OCI-LY7 (cell line): ENCODE data around the gene LRRC8C. TPM values are rescaled to one million over a fixed set of nuclear protein-coding genes. Genes with fewer than 3 reads are reported as not detected.

Experiments used
- BruUV-seq: library from RNA; stranded (reverse); fragments of 400-500 nt; replicated peaks from 2 replicates; lab custom pipeline; 2021; lab: Mats Ljungman, UMichigan
- CTCF ChIA-PET: fragments of 300-600 bp; sonication (Branson Sonifier 250); formaldehyde crosslinking; loops from one replicate; lab custom pipeline; 2022; ENCODE audit warnings: antibody characterized with exemption; ENCODE audit not compliant: unreplicated experiment; lab: Charles Lee
- POLR2A ChIA-PET: fragments of 300-600 bp; sonication (Branson Sonifier 250); formaldehyde crosslinking; loops from one replicate; lab custom pipeline; 2022; ENCODE audit warnings: antibody characterized with exemption; lab: Charles Lee
- DNase-seq: peaks from one replicate; pipeline ENCODE4 v3.0.0-alpha.2; 2015; ENCODE audit warnings: low spot score
- H2AFZ ChIP-seq: fragments of 200-600 bp; sonication (generic), shearing (Covaris generic); 2 replicates; pipeline ENCODE4 v1.6.1; 2014; ENCODE audit warnings: mild to moderate bottlenecking, antibody characterized with exemption, low read length, moderate library complexity
- H3K27ac ChIP-seq: fragments of 200-600 bp; sonication (generic); 2 replicates; pipeline ENCODE4 v1.5.1; 2014; ENCODE audit warnings: mixed run types, low read depth, mild to moderate bottlenecking, moderate library complexity, low read length, inconsistent platforms; ENCODE audit not compliant: poor library complexity, severe bottlenecking
- H3K36me3 ChIP-seq: fragments of 200-600 bp; sonication (generic); 2 replicates; pipeline ENCODE4 v1.6.1; 2014; ENCODE audit warnings: mild to moderate bottlenecking, antibody characterized with exemption, low read length, moderate library complexity, mixed read lengths; ENCODE audit not compliant: insufficient read depth
- H3K4me1 ChIP-seq: fragments of 200-600 bp; sonication (generic); 2 replicates; pipeline ENCODE4 v1.5.1; 2014; ENCODE audit warnings: mild to moderate bottlenecking, low read length; ENCODE audit not compliant: insufficient read depth, poor library complexity, severe bottlenecking
- H3K4me2 ChIP-seq: fragments of 200-600 bp; sonication (generic); 2 replicates; pipeline ENCODE4 v1.6.1; 2014; ENCODE audit warnings: mild to moderate bottlenecking, low read length
- H3K4me3 ChIP-seq: fragments of 200-600 bp; sonication (generic); 2 replicates; pipeline ENCODE4 v1.5.1; 2014; ENCODE audit warnings: mild to moderate bottlenecking, low read depth, low read length; ENCODE audit not compliant: poor library complexity, severe bottlenecking
- H3K79me2 ChIP-seq: fragments of 200-600 bp; sonication (generic); 2 replicates; pipeline ENCODE4 v1.6.1; 2016; ENCODE audit warnings: low read depth, mild to moderate bottlenecking, low read length, moderate library complexity, mixed read lengths; ENCODE audit not compliant: insufficient read depth
- H3K9me2 ChIP-seq: fragments of 200-600 bp; sonication (generic); 2 replicates; pipeline ENCODE4 v1.6.1; 2016; ENCODE audit warnings: mild to moderate bottlenecking, low read length, mixed read lengths; ENCODE audit not compliant: insufficient read depth
- H3K9me3 ChIP-seq: fragments of 200-600 bp; sonication (generic); 2 replicates; pipeline ENCODE4 v1.6.1; 2014; ENCODE audit warnings: mild to moderate bottlenecking, mixed run types, low read length, mixed read lengths
- H4K20me1 ChIP-seq: fragments of 200-600 bp; sonication (generic); 2 replicates; pipeline ENCODE4 v1.6.1; 2014; ENCODE audit warnings: mild to moderate bottlenecking, antibody characterized with exemption, low read length, moderate library complexity, mixed read lengths; ENCODE audit not compliant: insufficient read depth
- EZH2phosphoT487 ChIP-seq: fragments of 200-600 bp; sonication (generic); IDR thresholded peaks from 2 replicates; pipeline ENCODE4 v1.6.1; 2018; ENCODE audit warnings: low read depth, borderline replicate concordance, mild to moderate bottlenecking, mixed run types, antibody characterized with exemption, low read length, moderate library complexity, mixed read lengths
- intact Hi-C: fragments of 100-400 bp; cut with micrococcal nuclease; formaldehyde crosslinking; loops from one replicate; pipeline ENCODE4 v1.10.0; 2022; ENCODE audit not compliant: unreplicated experiment
- total RNA-seq, 2 experiments: library from RNA; depleted of rRNA in 1 of 2; stranded (reverse); fragments of >200 nt in 1 of 2; shearing (Covaris generic) in 1 of 2; gene quantifications; 2 replicates each; pipeline ENCODE4 v1.2.3, GENCODE V29; 2014 to 2022
- TF ChIP-seq, protein P1 (sequence below): fragments of 200-600 bp; sonication (generic); conservative IDR thresholded peaks from 2 replicates; pipeline ENCODE4 v1.5.1; 2014; ENCODE audit warnings: mild to moderate bottlenecking, antibody characterized with exemption, low read length, moderate library complexity, mixed read lengths

LRRC8C gene
- total RNA-seq, 2 experiments from 2014 or later = 6.0 to 9.0 TPM

DNA sequence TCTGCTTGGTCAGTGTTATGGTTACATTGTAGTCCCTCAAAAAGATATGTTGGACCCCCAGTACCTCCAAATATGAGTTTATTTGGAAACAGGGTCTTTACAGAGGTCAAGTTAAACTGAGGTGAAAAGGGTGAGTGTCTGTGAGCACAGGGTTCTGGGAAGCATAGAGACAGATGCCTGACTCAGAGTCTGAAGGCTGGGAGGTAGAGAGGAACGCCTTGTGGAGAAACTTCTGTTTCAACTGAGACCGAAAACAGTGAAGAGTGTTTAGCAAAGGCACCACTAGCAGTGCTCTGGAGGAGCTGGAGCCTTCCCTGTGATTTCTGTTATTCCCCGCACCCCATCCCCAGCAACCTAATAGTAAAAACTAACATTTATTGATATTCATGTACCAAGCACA lies 122.7 kb downstream of the LRRC8C start:
- DNase-seq = no peak
- ChIA-PET POLR2A (interaction anchor here (1.9 kb wide), 1 partner anchor 37 kb away, joined by 4 read pairs; no protein-coding TSS in a partner anchor), CTCF (no interaction called here)
- Histone ChIP-seq H3K79me2 (no peaks in the 10 kb centered on the region), H4K20me1 (no peaks in the 10 kb centered on the region), H3K27ac (no peak overlapping the region), H3K4me3 (no peak overlapping the region), H3K4me2 (no peak overlapping the region), H3K36me3 (no peaks in the 10 kb centered on the region), H3K9me2 (no peaks in the 10 kb centered on the region), H3K4me1 (peaks cover 16% of the 10 kb centered on the region), H3K9me3 (no peaks in the 10 kb centered on the region), H2AFZ (no peak overlapping the region)
- BruUV-seq = no TSS peak
- no peak for TF ChIP-seq EZH2phosphoT487
- TF ChIP-seq, protein P1, sequence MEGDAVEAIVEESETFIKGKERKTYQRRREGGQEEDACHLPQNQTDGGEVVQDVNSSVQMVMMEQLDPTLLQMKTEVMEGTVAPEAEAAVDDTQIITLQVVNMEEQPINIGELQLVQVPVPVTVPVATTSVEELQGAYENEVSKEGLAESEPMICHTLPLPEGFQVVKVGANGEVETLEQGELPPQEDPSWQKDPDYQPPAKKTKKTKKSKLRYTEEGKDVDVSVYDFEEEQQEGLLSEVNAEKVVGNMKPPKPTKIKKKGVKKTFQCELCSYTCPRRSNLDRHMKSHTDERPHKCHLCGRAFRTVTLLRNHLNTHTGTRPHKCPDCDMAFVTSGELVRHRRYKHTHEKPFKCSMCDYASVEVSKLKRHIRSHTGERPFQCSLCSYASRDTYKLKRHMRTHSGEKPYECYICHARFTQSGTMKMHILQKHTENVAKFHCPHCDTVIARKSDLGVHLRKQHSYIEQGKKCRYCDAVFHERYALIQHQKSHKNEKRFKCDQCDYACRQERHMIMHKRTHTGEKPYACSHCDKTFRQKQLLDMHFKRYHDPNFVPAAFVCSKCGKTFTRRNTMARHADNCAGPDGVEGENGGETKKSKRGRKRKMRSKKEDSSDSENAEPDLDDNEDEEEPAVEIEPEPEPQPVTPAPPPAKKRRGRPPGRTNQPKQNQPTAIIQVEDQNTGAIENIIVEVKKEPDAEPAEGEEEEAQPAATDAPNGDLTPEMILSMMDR = no peak
- intact Hi-C loops = no loop called here

DNA sequence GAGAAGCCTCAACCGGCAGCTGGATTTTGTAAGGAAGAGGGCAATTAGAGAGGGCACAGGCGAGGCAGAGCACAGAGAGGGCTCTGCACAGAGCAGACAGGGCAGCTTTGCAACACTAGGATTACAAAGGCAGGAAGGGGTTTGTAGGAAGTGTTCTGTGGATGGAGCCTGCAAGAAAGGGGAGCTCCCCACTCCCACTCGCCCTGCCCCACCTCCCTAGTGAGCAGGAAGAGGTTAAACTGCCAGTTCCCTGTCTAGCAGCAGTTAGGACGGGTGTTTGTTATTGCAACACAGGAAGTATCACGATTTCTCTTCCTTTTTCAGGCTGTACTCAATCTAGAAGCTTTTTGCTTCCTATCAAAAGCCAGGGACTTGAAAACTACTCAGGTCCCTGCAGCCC lies 124.6 kb downstream of the LRRC8C start:
- peak overlapping the region; percentile 25 for H3K4me3 ChIP-seq
- CTCF ChIA-PET = interaction anchor here (0.6 kb wide), 1 partner anchor 144 kb away, joined by 3 read pairs; no protein-coding TSS in a partner anchor
- POLR2A ChIA-PET = interaction anchor here (0.7 to 10.1 kb wide), 4 partner anchors 38 to 127 kb away, joined by 3 to 90 read pairs (median 9); partner anchors contain the start of gene LRRC8C
- no peaks in the 10 kb centered on the region for H3K79me2 ChIP-seq
- peak overlapping the region; percentile 18 for H3K27ac ChIP-seq
- intact Hi-C loops = no loop called here
- BruUV-seq = no TSS peak
- H3K4me2 ChIP-seq = peak overlapping the region; percentile 69
- TF ChIP-seq, protein P1 = no peak
- no peak for TF ChIP-seq EZH2phosphoT487
- H3K36me3 ChIP-seq = no peaks in the 10 kb centered on the region
- no peaks in the 10 kb centered on the region for H3K9me3 ChIP-seq
- H3K4me1 ChIP-seq = peaks cover 18% of the 10 kb centered on the region
- peak overlapping the region; percentile 100 for H2AFZ ChIP-seq
- H3K9me2 ChIP-seq = no peaks in the 10 kb centered on the region
- no peaks in the 10 kb centered on the region for H4K20me1 ChIP-seq
- peak; percentile 69 for DNase-seq

DNA sequence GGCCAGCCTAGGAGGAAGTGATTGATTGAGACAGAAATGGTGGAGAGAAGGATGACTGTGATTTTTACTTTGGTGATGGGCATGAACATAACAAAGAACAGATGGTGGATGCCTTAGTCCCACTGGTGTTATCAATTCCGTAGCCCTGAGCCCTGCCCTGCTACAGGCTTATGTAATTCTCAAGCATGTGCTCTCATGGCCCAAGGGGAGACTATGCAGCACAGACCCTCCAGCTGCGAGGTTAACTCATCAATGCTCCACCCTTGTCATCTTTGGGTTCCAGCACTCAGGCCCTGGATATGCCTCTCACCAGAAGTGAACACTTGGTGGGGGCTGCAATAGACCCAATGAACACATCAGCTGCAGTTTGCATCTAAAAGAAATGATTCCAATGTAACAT lies 125.2 kb downstream of the LRRC8C start:
- peak overlapping the region; percentile 100 for H2AFZ ChIP-seq
- H3K36me3 ChIP-seq = no peaks in the 10 kb centered on the region
- BruUV-seq = no TSS peak
- no peaks in the 10 kb centered on the region for H3K9me3 ChIP-seq
- no peak for DNase-seq
- CTCF ChIA-PET = no interaction called here
- peaks cover 23% of the 10 kb centered on the region for H3K4me1 ChIP-seq
- peak overlapping the region; percentile 25 for H3K4me3 ChIP-seq
- H3K4me2 ChIP-seq = peak overlapping the region; percentile 69
- intact Hi-C loops = loop anchor here (1.0 kb wide), 1 partner anchor 125 kb away; the partner anchor contains the start of gene LRRC8C
- no peaks in the 10 kb centered on the region for H3K79me2 ChIP-seq
- POLR2A ChIA-PET = interaction anchor here (1.5 to 10.1 kb wide), 3 partner anchors 35 to 128 kb away, joined by 3 to 90 read pairs (median 14); partner anchors contain the start of gene LRRC8C
- H3K27ac ChIP-seq = peak overlapping the region; percentile 18
- H3K9me2 ChIP-seq = no peaks in the 10 kb centered on the region
- no peaks in the 10 kb centered on the region for H4K20me1 ChIP-seq
- no peak for TF ChIP-seq EZH2phosphoT487
- TF ChIP-seq, protein P1 = no peak
